ENCODE results near the gene CDC25B. TPM values are rescaled to one million over a fixed set of nuclear protein-coding genes. Genes with fewer than 3 reads are reported as not detected.
"Not testable (repeated sequence)": the region's sequence is repeated elsewhere in the genome, so short reads cannot be mapped to it uniquely, and the experiment has no call there.

Gene CDC25B
- total RNA-seq, 1 donor from 2014 or later: 24.3 TPM

DNA sequence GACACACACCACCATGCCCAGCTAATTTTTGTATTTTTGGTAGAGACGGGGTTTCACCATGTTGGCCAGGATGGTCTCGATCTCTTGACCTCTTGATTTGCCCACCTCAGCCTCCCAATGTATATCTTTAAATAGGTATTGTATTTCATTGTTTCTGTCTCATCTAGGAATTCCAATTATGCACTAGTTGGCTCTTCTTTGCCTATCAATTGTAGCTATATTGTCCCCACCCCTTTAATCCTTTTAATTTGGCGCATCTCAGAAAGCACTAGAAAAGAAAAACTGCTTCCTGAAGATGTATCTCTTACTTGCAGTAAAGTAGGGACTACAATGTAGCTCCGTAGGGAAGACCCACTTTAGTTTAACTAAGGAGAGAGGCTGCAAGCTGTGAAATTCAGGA, 40.0 kb downstream of the CDC25B start:
- no peaks in the 10 kb centered on the region for H3K27me3 Mint-ChIP-seq
- DNase-seq (no peak), ATAC-seq (ENCODE audit: low read depth) (no peak)
- POLR2A ChIA-PET: no interaction called here
- no peaks in the 10 kb centered on the region for H3K4me1 Mint-ChIP-seq
- intact Hi-C loops (cut with micrococcal nuclease): no loop called here
- CTCF ChIA-PET: no interaction called here
- TF ChIP-seq, protein P1, sequence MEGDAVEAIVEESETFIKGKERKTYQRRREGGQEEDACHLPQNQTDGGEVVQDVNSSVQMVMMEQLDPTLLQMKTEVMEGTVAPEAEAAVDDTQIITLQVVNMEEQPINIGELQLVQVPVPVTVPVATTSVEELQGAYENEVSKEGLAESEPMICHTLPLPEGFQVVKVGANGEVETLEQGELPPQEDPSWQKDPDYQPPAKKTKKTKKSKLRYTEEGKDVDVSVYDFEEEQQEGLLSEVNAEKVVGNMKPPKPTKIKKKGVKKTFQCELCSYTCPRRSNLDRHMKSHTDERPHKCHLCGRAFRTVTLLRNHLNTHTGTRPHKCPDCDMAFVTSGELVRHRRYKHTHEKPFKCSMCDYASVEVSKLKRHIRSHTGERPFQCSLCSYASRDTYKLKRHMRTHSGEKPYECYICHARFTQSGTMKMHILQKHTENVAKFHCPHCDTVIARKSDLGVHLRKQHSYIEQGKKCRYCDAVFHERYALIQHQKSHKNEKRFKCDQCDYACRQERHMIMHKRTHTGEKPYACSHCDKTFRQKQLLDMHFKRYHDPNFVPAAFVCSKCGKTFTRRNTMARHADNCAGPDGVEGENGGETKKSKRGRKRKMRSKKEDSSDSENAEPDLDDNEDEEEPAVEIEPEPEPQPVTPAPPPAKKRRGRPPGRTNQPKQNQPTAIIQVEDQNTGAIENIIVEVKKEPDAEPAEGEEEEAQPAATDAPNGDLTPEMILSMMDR (IDR thresholded peaks at IDR 0.05): no peak
- no peaks in the 10 kb centered on the region for H3K9me3 Mint-ChIP-seq
- no peak overlapping the region for H3K27ac Mint-ChIP-seq
- no peak overlapping the region for H3K4me3 Mint-ChIP-seq
- peaks cover 3% of the 10 kb centered on the region for H3K36me3 Mint-ChIP-seq (ENCODE audit: low read depth)

DNA sequence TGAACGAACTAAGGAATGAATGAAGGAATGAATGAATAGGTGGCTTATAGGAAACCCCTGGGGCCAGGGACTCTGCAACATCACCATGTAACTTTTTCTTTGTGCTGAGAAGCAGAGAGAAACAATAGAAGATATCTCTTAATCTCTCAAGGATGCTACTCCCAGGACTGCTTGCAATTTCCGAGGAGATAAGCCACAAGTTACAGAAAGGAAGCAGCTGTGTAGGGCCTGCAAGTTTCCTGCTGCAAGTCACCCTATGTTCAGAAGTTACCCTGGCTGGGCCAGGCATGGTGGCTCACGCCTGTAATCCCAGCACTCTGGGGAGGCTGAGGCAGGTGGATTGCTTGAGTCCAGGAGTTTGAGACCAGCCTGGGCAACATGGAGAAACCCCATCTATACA, 43.2 kb downstream of the CDC25B start:
- DNase-seq (no peak), ATAC-seq (ENCODE audit: low read depth) (no peak)
- TF ChIP-seq, protein P1 (IDR thresholded peaks at IDR 0.05): no peak
- no peak overlapping the region for H3K27ac Mint-ChIP-seq
- ChIA-PET CTCF (no interaction called here), POLR2A (interaction anchor here (0.6 kb wide), 1 partner anchor 9 kb away, joined by 3 read pairs; no protein-coding TSS in a partner anchor)
- no peak overlapping the region for H3K4me3 Mint-ChIP-seq
- H3K4me1 Mint-ChIP-seq: no peaks in the 10 kb centered on the region
- intact Hi-C loops (cut with micrococcal nuclease): no loop called here
- H3K27me3 Mint-ChIP-seq: no peaks in the 10 kb centered on the region
- H3K36me3 Mint-ChIP-seq (ENCODE audit: low read depth): peaks cover 3% of the 10 kb centered on the region
- H3K9me3 Mint-ChIP-seq: no peaks in the 10 kb centered on the region

DNA sequence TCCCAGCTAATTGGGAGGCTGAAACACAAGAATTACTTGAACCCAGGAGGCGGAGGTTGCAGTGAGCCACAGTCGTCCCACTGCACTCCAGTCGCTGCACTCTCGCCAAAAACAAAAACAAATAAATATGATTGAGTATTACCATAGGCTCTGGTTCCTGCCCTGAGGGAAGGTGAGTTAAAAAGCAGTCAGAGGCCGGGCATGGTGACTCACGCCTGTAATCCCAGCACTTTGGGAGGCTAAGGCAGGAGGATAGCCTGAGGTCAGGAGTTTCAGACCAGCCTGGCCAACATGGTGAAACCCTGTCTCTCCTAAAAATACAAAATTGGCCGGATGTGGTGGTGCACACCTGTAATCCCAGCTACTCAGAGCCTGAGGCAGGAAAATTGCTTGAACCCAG, 44.1 kb downstream of the CDC25B start:
- H3K27me3 Mint-ChIP-seq; H3K9me3 Mint-ChIP-seq; ATAC-seq (ENCODE audit: low read depth); H3K4me3 Mint-ChIP-seq; H3K27ac Mint-ChIP-seq; intact Hi-C loops (cut with micrococcal nuclease); H3K4me1 Mint-ChIP-seq; POLR2A ChIA-PET; CTCF ChIA-PET; DNase-seq; H3K36me3 Mint-ChIP-seq (ENCODE audit: low read depth): not testable (repeated sequence)

DNA sequence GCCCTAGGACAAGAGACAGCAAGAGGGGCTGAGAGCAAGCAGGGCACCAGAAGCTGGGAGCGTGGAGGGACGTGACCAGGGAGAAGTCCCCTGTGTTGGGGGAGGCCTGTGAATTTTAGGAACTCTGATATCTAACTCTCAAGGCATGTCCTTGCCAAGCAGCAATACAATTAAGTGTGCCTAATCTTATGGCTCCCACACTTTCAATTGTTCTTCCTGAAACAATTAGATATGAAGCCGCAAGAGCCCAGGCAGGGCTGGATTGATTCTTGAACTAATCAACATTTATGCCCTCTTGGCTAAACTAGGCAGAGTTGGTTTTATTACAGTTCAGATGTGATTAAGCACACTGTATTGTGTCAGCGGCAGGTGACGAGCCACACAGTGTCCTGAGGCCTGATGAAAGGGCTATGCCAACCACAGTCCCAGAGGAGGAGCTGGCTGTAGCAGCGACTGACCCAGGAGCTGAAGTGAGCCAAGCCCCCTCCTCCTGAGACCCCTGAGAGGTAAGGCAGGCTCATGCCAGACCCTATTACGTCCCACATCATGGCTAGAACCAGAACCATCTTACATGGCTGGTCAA, 46.3 kb downstream of the CDC25B start:
- CTCF ChIA-PET: interaction anchor here (0.9 kb wide), 1 partner anchor 22 kb away, joined by 3 read pairs; the partner anchor contains the start of gene AP5S1
- H3K27me3 Mint-ChIP-seq: no peaks in the 10 kb centered on the region

DNA sequence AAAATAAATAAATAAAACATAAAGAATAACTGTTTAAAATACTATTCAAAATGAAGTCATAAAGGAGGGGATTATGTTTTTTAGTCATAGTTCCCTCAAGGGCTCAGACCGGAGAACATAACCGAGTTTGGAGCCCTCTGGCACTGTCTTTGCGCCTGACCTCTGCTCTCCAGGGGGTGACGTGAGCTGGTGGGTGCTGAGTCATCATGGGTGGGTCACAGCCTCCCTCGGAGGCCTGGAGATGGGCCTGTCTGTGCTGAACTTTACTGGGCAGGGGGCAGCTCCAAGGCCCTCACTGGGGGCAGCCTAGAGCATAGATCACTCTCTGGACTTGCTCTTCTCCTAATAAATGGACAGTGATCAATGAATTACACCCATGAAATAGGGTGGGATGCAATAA, 47.4 kb downstream of the CDC25B start:
- ChIA-PET CTCF (interaction anchor here (0.9 kb wide), 1 partner anchor 23 kb away, joined by 3 read pairs; the partner anchor contains the start of gene AP5S1), POLR2A (interaction anchor here (0.6 kb wide), 1 partner anchor 244 kb away, joined by 5 read pairs; no protein-coding TSS in a partner anchor)
- Mint-ChIP-seq H3K36me3 (ENCODE audit: low read depth) (peaks cover 3% of the 10 kb centered on the region), H3K9me3 (no peaks in the 10 kb centered on the region), H3K4me1 (peaks cover 19% of the 10 kb centered on the region), H3K4me3 (no peak overlapping the region), H3K27me3 (no peaks in the 10 kb centered on the region), H3K27ac (no peak overlapping the region)
- intact Hi-C loops (cut with micrococcal nuclease): no loop called here
- DNase-seq: no peak
- no peak for ATAC-seq (ENCODE audit: low read depth)
- TF ChIP-seq, protein P1 (IDR thresholded peaks at IDR 0.05): no peak

More for the DNA sequence above, 46.3 kb downstream of the CDC25B start:
- DNase-seq: no peak
- TF ChIP-seq, protein P1 (IDR thresholded peaks at IDR 0.05): no peak
- intact Hi-C loops (cut with micrococcal nuclease): no loop called here
- Mint-ChIP-seq H3K36me3 (ENCODE audit: low read depth) (peaks cover 3% of the 10 kb centered on the region), H3K9me3 (no peaks in the 10 kb centered on the region), H3K4me3 (no peak overlapping the region), H3K27ac (no peak overlapping the region), H3K4me1 (peaks cover 9% of the 10 kb centered on the region)
- POLR2A ChIA-PET: no interaction called here
- ATAC-seq (ENCODE audit: low read depth): no peak

DNA sequence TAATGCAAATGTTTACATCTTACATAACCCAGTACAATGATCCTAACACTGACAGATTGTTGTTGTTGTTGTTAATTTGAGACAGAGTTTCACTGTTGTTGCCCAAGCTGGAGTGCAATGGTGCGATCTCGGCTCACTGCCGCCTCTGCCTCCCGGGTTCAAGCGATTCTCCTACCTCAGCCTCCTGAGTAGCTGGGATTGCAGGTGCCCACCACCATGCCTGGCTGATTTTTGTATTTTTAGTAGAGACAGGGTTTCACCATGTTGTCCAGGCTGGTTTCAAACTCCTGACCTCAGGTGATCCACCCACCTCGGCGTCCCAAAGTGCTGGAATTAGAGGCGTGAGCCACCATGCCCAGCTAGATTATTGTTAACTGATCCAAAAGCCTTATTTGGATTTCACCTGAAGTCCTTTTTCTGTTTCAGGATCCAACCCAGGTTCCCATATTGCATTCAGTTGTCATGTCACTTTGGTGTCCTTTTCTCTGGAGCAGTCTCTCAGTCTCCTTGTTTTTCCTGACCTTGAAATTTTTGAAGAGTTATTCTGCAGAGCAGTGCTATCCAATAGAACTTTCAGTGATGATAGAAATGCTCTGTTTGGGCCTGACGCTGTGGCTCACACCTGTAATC, 48.0 kb downstream of the CDC25B start:
- POLR2A ChIA-PET: interaction anchor here (0.6 kb wide), 1 partner anchor 243 kb away, joined by 5 read pairs; no protein-coding TSS in a partner anchor
- DNase-seq; H3K27ac Mint-ChIP-seq; H3K9me3 Mint-ChIP-seq; intact Hi-C loops (cut with micrococcal nuclease); ATAC-seq (ENCODE audit: low read depth); H3K36me3 Mint-ChIP-seq (ENCODE audit: low read depth); H3K27me3 Mint-ChIP-seq; H3K4me3 Mint-ChIP-seq: not testable (repeated sequence)
- CTCF ChIA-PET: interaction anchor here (1.5 kb wide), 1 partner anchor 23 kb away, joined by 4 read pairs; the partner anchor contains the start of gene AP5S1
- H3K4me1 Mint-ChIP-seq: peaks cover 24% of the 10 kb centered on the region

Data from activated B cell treated with CpG ODN at 0.5 μM for 24 hours (primary cell).